IPS DF 19.7 (cell line): Measurements from ENCODE around the gene HERC2.
"Not testable (repeated sequence)": the region's sequence is repeated elsewhere in the genome, so short reads cannot be mapped to it uniquely, and the experiment has no call there.

Experiments
- DNase-seq: peaks from one replicate; pipeline ENCODE4 v3.0.0-alpha.2; 2013; ENCODE audit warnings: low read depth, low spot score

The HERC2 gene

GRCh38 chr15:28131946-28132345 is 190.0 kb downstream of the HERC2 start:
- DNase-seq: no peak

DNA sequence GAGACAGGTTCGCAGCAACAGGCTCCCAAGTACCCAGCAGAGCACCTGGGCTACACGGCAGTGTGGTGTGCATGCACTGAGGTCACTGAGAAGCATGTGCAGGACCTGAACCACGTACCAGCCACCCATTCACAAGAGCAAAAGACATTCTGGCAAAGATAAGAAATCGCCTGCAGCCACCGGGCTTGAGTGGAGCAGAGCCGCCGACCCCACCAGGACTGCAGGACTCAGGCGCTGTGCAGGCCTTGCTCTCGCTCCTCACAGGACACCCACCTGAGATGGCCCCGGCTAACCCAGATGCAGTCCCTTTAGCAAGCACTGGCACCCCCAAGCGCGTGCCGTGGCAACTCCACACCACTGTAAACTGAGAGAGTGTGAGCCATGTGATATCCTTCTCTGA is 190.6 kb downstream of the HERC2 start:
- no peak for DNase-seq

- DNase-seq: no peak
These were observed 191.3 kb downstream of the HERC2 start for GRCh38 chr15:28130651-28131050.

GRCh38 chr15:28129231-28129848 is 192.6 kb downstream of the HERC2 start:
- DNase-seq: no peak

DNA sequence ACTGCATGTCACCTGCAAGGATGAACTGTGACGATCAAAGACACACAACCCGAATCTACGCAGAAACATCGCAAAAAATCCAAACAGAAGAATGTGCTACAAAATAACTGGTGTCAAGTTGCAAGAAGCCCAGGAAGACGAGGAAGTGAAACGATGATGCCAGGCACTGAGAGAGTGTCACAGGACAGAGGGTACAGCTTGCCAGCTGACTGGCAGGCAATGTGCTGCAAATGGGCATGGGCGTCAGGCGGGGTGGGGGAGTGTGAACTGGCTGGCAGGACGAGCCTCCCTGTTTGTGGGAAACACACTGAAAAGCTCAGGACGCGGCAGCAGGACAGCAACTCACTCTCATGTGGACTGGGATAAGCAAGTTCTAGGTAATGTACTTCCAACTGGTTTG is 193.9 kb downstream of the HERC2 start:
- DNase-seq: no peak

GRCh38 chr15:28127036-28127435 is 194.9 kb downstream of the HERC2 start:
- no peak for DNase-seq

GRCh38 chr15:28125673-28126651 is 196.0 kb downstream of the HERC2 start:
- no peak for DNase-seq

DNA sequence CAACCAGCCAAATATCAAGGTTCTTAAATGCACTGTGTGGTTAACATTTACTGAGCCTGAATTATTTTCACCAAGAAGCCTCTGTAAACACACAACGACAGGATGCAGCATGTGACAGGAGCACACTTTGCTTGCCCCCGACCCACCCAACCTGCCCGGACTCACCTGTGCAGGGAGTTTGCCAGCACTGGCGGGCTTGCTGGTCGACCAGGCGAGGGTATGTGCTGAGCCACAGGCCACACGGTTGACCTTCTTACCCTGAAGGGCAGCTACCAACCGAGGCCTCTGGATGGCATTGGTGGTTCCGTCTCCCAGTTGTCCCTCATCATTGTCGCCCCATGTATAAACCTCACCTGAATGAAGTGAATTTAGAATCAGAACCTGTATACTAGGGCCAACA is 197.1 kb downstream of the HERC2 start:
- no peak for DNase-seq

DNA sequence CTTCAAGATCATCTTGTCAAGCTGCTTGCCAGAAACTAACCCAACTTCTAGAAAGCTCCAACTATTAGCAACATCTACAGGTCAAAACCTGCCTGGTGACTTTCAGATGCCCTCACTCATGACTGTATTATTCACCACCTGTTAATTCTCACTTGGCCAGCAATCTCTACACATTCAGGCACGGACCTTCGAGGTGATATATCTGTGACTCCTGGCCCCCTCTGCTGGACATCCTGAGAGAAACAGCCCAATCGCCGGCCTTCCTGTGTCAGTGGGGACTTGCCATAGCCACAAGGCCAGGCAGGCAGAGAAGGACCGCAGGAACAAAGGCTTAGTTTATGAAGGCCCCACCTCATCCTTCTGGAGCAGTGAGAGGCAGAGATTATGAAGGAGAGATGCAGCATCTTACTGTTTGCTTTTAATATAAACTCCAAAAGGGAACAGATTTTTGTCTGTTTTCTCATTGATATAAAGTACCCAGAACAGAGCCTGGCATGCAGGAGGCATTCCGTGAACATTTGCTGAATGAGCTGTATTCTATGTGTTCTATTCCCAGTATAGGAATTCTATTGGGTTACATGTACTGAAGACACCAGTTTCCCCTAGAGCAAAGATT is 198.5 kb downstream of the HERC2 start:
- no peak for DNase-seq

GRCh38 chr15:28122038-28122949 is 199.7 kb downstream of the HERC2 start:
- DNase-seq: no peak

- DNase-seq: not testable (repeated sequence)
These were observed 200.4 kb downstream of the HERC2 start for GRCh38 chr15:28121577-28121976.

- no peak for DNase-seq
These were observed 201.7 kb downstream of the HERC2 start for GRCh38 chr15:28120359-28120640.

- no peak for DNase-seq
These were observed 203.4 kb downstream of the HERC2 start for GRCh38 chr15:28118531-28118930.

DNA sequence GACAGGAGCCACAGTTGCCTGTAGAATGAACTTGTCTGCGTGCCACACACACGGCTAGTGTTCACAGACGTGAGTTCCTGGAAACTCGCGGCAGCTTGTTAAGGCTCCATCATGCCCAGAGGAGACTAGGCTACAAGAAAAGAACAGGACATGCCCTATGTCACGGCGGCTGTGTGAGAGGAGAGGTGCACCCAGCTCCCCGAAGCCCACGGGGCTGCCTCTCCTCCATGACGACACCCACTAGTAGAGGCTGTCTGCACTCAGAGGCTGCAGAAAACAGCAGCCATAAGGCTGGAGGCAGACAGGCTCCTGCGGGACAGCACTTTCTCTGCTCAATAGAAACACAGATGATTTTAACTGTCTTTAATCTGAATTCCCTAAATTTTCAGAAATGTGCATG is 203.9 kb downstream of the HERC2 start:
- DNase-seq: no peak

DNA sequence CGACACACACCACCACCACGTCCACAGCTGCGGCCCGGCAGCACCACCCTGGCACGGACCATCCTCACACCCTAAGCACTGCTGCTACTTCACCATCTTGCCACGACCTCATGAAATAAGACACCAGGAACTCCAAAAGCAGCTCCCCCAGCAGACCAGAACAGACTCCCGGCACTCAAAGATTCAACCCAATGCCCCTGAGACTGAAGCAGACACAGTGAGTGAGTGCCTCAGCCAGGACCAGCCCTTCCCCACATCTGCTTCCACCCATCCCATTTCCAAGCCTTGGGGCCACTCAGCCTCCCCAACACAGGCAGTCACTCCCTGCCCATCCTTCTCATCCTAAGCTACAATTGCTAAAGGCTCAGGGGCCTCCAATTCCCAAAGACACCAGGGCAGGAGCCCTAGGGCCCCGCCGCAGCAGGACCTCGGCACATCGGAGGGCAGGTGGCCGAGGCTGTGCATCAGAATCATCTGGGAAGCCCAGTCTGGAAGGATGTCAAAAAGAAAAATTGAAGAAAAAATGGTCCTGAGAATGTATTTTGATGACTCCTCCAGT is 204.5 kb downstream of the HERC2 start:
- no peak for DNase-seq

DNA sequence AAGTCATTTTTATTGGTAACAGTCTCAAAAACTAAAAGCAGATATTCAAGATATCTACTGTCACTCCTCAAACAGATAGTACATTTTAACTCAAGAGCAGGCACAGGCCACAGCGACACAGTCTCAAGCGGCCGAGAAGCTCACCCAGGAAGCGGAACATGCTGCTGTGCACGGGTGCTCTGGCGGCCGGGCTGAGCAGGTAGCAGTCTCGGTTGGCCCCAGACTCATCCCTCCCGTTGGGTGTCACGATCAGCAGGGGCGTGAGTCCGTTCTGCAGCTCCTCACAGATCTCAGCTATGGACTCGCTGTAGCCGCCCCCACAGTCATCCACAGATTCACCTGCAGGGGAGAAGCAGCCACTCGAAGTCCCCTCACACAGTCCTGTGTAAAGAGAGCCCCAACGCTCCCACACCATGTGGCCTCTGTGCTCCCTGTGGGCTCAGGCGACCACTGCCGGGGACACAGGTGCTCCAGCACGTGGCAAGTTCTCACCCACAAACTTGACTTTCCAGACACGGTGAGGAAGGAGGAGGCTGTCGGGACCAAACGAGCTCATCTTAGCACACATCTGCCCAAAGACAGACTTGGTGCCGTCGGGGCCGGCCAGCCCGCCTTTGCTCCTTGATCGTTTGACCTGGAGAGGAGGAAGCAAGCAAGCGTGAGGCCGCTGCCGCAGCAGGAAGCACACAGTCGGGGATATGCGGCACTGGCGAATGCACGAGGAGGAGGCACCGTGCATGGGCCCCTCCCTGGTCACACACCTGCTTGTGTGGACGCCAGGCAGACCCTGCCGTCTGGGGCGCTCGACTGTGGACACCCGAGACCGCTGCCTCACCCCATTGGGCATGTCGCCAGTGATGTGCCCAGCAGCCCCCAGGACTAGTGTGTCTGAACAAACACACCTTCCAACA is 205.2 kb downstream of the HERC2 start:
- DNase-seq: no peak

- DNase-seq: no peak
These were observed 206.1 kb downstream of the HERC2 start for GRCh38 chr15:28115871-28116270.

DNA sequence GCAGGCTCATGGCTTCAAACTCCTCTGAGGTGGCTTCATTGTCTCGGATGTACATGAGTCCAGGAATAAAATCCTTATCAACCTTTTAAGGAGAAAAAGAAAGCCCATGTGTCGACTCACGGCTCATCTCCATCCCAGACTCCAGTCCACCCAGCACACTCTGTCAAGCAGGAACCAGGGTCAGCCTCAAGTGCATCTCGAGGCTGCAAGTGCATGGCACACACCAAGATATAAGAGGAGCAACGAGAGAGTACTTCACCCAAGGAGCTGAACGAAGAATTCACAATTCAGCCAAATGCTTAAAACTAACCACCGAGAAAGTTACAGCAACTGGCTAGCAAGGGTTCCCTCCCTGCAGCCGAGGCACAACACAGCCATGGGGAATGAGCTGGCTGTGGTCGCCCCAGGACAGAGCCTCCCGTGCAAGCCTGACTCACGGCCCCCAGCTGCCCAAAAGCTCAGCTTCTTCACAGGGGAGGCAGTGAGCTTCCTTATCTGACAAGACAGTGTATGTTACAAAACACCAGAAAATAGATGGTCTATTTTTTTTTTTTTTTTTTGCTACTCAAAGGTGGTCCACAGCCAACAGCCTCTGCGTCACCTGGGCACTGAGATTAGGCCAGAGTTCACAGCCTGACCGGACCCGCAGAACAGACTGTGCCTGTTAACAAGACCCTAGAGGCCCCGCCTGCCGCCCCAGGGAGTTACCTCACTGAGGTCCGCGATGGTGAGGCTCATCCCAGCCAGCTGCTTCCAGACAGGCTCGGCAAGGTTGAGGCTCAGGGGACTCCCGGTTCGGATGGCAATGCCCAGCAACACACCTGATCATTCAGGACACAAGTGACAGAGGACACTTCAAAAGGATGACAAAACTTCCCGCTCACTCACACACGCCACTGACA is 207.0 kb downstream of the HERC2 start:
- no peak for DNase-seq

- DNase-seq: no peak
These were observed 207.9 kb downstream of the HERC2 start for GRCh38 chr15:28114114-28114455.
